ENCODE data around the gene SMYD3. TPM values are rescaled to one million over a fixed set of nuclear protein-coding genes. Genes with fewer than 3 reads are reported as not detected.

The SMYD3 gene
- total and polyA plus RNA-seq, 2 donors (not counting 1 experiment from before 2014, with no cell fraction given): 9.7 to 37.2 TPM

- H3K27ac Mint-ChIP-seq: no peak overlapping the region
Observed at GRCh38 chr1:246104927-246105326, 402.2 kb downstream of the SMYD3 start.

GRCh38 chr1:246099570-246099969 is 407.5 kb downstream of the SMYD3 start:
- no peak overlapping the region for H2AFZ ChIP-seq (ENCODE audit: insufficient read depth, low read depth, low read length, poor library complexity, severe bottlenecking)
- no CpG with 5 or more reads among the region's 3 CpGs for WGBS (ENCODE audit: insufficient coverage)
- H3K27ac Mint-ChIP-seq: no peak overlapping the region
- H3K9ac ChIP-seq (ENCODE audit: low read length): no peak overlapping the region
- H3K4me3 ChIP-seq (ENCODE audit: control extremely low read depth in 1 of 5, extremely low read depth in 1 of 5, insufficient read depth in 1 of 5, low read depth in 2 of 5, low read length in 4 of 5): no peak overlapping the region
- TF ChIP-seq CTCF (IDR thresholded peaks at IDR 0.05) (no peak), EZH2 (IDR thresholded peaks at IDR 0.05; ENCODE audit: borderline replicate concordance, insufficient read depth, low read depth, low read length, poor library complexity, severe bottlenecking) (no peak)
- no peaks in the 10 kb centered on the region for H3K36me3 ChIP-seq (replicated peaks in 1 of 2; ENCODE audit: control extremely low read depth in 1 of 2, control insufficient read depth in 1 of 2, extremely low read depth in 1 of 2, insufficient read depth in 2 of 2, low read length in 1 of 2)
- DNase-seq: no peak
- CTCF ChIA-PET: interaction anchor here (0.6 kb wide), 1 partner anchor 392 kb away, joined by 3 read pairs; no protein-coding TSS in a partner anchor
- no peak for ATAC-seq (ENCODE audit: low read depth)
- H3K27me3 ChIP-seq (replicated peaks in 1 of 4; ENCODE audit: control extremely low read depth in 1 of 4, control insufficient read depth in 3 of 4, insufficient read depth in 4 of 4, low read length in 3 of 4): no peaks in the 10 kb centered on the region
- no peaks in the 10 kb centered on the region for H3K27me3 Mint-ChIP-seq
- no peaks in the 10 kb centered on the region for H4K20me1 ChIP-seq (ENCODE audit: control insufficient read depth, insufficient read depth, low read length, poor library complexity, severe bottlenecking)
- H3K4me2 ChIP-seq (replicated peaks; ENCODE audit: low read depth, low read length, poor library complexity, severe bottlenecking): no peak overlapping the region
- intact Hi-C loops (cut with micrococcal nuclease): no loop called here
- no peak overlapping the region for H3K27ac ChIP-seq (ENCODE audit: low read length in 2 of 2)
- no peaks in the 10 kb centered on the region for H3K79me2 ChIP-seq (ENCODE audit: control insufficient read depth, insufficient read depth, low read length)
- POLR2A ChIA-PET: no interaction called here
- no peaks in the 10 kb centered on the region for H3K9me3 Mint-ChIP-seq (ENCODE audit: insufficient read depth)
- H3K4me3 Mint-ChIP-seq: no peak overlapping the region
- H3K4me1 ChIP-seq (ENCODE audit: control insufficient read depth in 2 of 2, insufficient read depth in 2 of 2, low read length in 2 of 2): no peaks in the 10 kb centered on the region
- H3K4me1 Mint-ChIP-seq: no peaks in the 10 kb centered on the region
- no peaks in the 10 kb centered on the region for H3K9me3 ChIP-seq (ENCODE audit: control extremely low read depth in 1 of 3, control insufficient read depth in 2 of 3, insufficient read depth in 1 of 3, low read length in 2 of 3)

More at GRCh38 chr1:246104927-246105326, 402.2 kb downstream of the SMYD3 start:
- Histone ChIP-seq H3K4me3 (ENCODE audit: control extremely low read depth in 1 of 5, extremely low read depth in 1 of 5, insufficient read depth in 1 of 5, low read depth in 2 of 5, low read length in 4 of 5) (no peak overlapping the region), H3K9me3 (ENCODE audit: control extremely low read depth in 1 of 3, control insufficient read depth in 2 of 3, insufficient read depth in 1 of 3, low read length in 2 of 3) (peaks cover 0 to 3% (median 2%) of the 10 kb centered on the region in 3 donors), H3K36me3 (replicated peaks in 1 of 2; ENCODE audit: control extremely low read depth in 1 of 2, control insufficient read depth in 1 of 2, extremely low read depth in 1 of 2, insufficient read depth in 2 of 2, low read length in 1 of 2) (no peaks in the 10 kb centered on the region), H2AFZ (ENCODE audit: insufficient read depth, low read depth, low read length, poor library complexity, severe bottlenecking) (no peak overlapping the region), H3K4me2 (replicated peaks; ENCODE audit: low read depth, low read length, poor library complexity, severe bottlenecking) (no peak overlapping the region), H3K4me1 (ENCODE audit: control insufficient read depth in 2 of 2, insufficient read depth in 2 of 2, low read length in 2 of 2) (no peaks in the 10 kb centered on the region), H3K79me2 (ENCODE audit: control insufficient read depth, insufficient read depth, low read length) (no peaks in the 10 kb centered on the region), H3K9ac (ENCODE audit: low read length) (no peak overlapping the region), H3K27me3 (replicated peaks in 1 of 4; ENCODE audit: control extremely low read depth in 1 of 4, control insufficient read depth in 3 of 4, insufficient read depth in 4 of 4, low read length in 3 of 4) (no peaks in the 10 kb centered on the region), H4K20me1 (ENCODE audit: control insufficient read depth, insufficient read depth, low read length, poor library complexity, severe bottlenecking) (no peaks in the 10 kb centered on the region), H3K27ac (ENCODE audit: low read length in 2 of 2) (no peak overlapping the region)
- DNase-seq (no peak), ATAC-seq (ENCODE audit: low read depth) (no peak)
- intact Hi-C loops (cut with micrococcal nuclease): no loop called here
- ChIA-PET POLR2A (no interaction called here), CTCF (no interaction called here)
- Mint-ChIP-seq H3K4me3 (no peak overlapping the region), H3K4me1 (no peaks in the 10 kb centered on the region), H3K9me3 (ENCODE audit: insufficient read depth) (no peaks in the 10 kb centered on the region), H3K27me3 (no peaks in the 10 kb centered on the region)
- TF ChIP-seq CTCF (IDR thresholded peaks at IDR 0.05) (no peak), EZH2 (IDR thresholded peaks at IDR 0.05; ENCODE audit: borderline replicate concordance, insufficient read depth, low read depth, low read length, poor library complexity, severe bottlenecking) (no peak)
- 100% methylated on average over 3 of the region's 5 CpGs for WGBS (ENCODE audit: insufficient coverage)
